Brain pericyte (primary cell): ENCODE results near the gene TTC38.

Experiments
- DNase-seq: peaks from one replicate; pipeline ENCODE4 v3.0.0-alpha.2; 2012; ENCODE audit warnings: low read depth, low spot score

Gene TTC38

GRCh38 chr22:46276563-46276962 is 8.8 kb downstream of the TTC38 start:
- DNase-seq: no peak

- DNase-seq: no peak
Observed at GRCh38 chr22:46278656-46279645, 11.1 kb downstream of the TTC38 start.

- no peak for DNase-seq
Observed at GRCh38 chr22:46280063-46280817, 12.4 kb downstream of the TTC38 start.

GRCh38 chr22:46280999-46281623 is 13.3 kb downstream of the TTC38 start:
- no peak for DNase-seq

GRCh38 chr22:46281866-46282678 is 14.3 kb downstream of the TTC38 start:
- DNase-seq: no peak

- no peak for DNase-seq
Observed at GRCh38 chr22:46286006-46286405, 18.2 kb downstream of the TTC38 start.

GRCh38 chr22:46286941-46287872 is 19.4 kb downstream of the TTC38 start:
- DNase-seq: no peak

GRCh38 chr22:46287873-46288751 is 20.3 kb downstream of the TTC38 start:
- DNase-seq: no peak

GRCh38 chr22:46288846-46289243 is 21.0 kb downstream of the TTC38 start:
- no peak for DNase-seq

GRCh38 chr22:46289244-46289891 is 21.6 kb downstream of the TTC38 start:
- DNase-seq: no peak

GRCh38 chr22:46290121-46290842 is 22.5 kb downstream of the TTC38 start:
- DNase-seq: no peak

GRCh38 chr22:46290843-46291785 is 23.3 kb downstream of the TTC38 start:
- DNase-seq: no peak

GRCh38 chr22:46292173-46292572 is 24.4 kb downstream of the TTC38 start:
- no peak for DNase-seq

GRCh38 chr22:46292732-46293131 is 24.9 kb downstream of the TTC38 start:
- DNase-seq: no peak

- no peak for DNase-seq
Observed at GRCh38 chr22:46293577-46294260, 25.9 kb downstream of the TTC38 start.

- no peak for DNase-seq
Observed at GRCh38 chr22:46294784-46295183, 27.0 kb downstream of the TTC38 start.
